K562 (cell line): ENCODE data around the gene TTLL9. TPM values are rescaled to one million over a fixed set of nuclear protein-coding genes. Genes with fewer than 3 reads are reported as not detected.

Experiments used
- ATAC-seq: fragments of 200-7000 bp; cut with Tn5 transposase; 3 replicates; pipeline ENCODE4 v1.9.1; 2020; ENCODE audit warnings: moderate library complexity
- BruUV-seq: library from RNA; stranded (reverse); fragments of 400-500 nt; replicated peaks from 2 replicates; lab custom pipeline; 2021; lab: Mats Ljungman, UMichigan
- CTCF ChIA-PET: fragments of 300-600 bp; formaldehyde crosslinking; extraction: SDS; loops from one replicate; lab custom pipeline; 2021; ENCODE audit warnings: low intra/inter-chr PET ratio; lab: Yijun Ruan, JAX
- POLR2A ChIA-PET: fragments of 300-600, 350-650 bp; sonication (Branson Sonifier 250); formaldehyde crosslinking; extraction: SDS; loops from one replicate; lab custom pipeline; 2021; ENCODE audit warnings: antibody characterized with exemption, inconsistent platforms; lab: Yijun Ruan, JAX
- DNase-seq, 4 experiments: peaks; one replicate each; pipeline versions ENCODE4 v3.0.0 to v3.0.0-alpha.2; 2011 to 2018; ENCODE audit warnings: low spot score in 3 of 4, mixed read lengths in 3 of 4; ENCODE audit errors: extremely low read depth in 1 of 4
- FAIRE-seq: peaks from 2 replicates; lab custom pipeline; 2011; peaks lifted over from hg19 to GRCh38; lab: Jason Lieb, UNC
- H2AFZ ChIP-seq: 2 replicates; pipeline ENCODE4 v1.6.0; 2011; ENCODE audit warnings: low read depth, low read length, control low read depth, inconsistent platforms
- H3K27ac ChIP-seq: fragments of 200-600 bp; 3 replicates; pipeline ENCODE4 v1.8.0; 2011; ENCODE audit warnings: low read depth, mild to moderate bottlenecking, control low read depth, inconsistent platforms, low read length, moderate library complexity, mixed read lengths; ENCODE audit errors: extremely low read depth
- H3K27me3 ChIP-seq, 2 experiments: fragments of 300-600 bp in 1 of 2; 2 replicates in 1 of 2; 3 replicates in 1 of 2; pipeline versions ENCODE4 v1.6.0 to v1.8.0; 2011; ENCODE audit warnings: inconsistent platforms in 2 of 2, low read length in 2 of 2, mild to moderate bottlenecking in 1 of 2, mixed read lengths in 1 of 2, moderate library complexity in 1 of 2; ENCODE audit not compliant: control insufficient read depth in 2 of 2, insufficient read depth in 2 of 2
- H3K36me3 ChIP-seq: fragments of 300-600 bp; 3 replicates; pipeline ENCODE4 v1.8.0; 2011; ENCODE audit warnings: mild to moderate bottlenecking, low read length, inconsistent platforms; ENCODE audit not compliant: control insufficient read depth, insufficient read depth
- H3K4me1 ChIP-seq, 2 experiments: fragments of 200-600 bp in 1 of 2; replicated peaks in 1 of 2; 2 replicates in 1 of 2; 3 replicates in 1 of 2; pipeline versions ENCODE4 v1.5.1 to v1.8.0; 2011; ENCODE audit warnings: inconsistent platforms in 2 of 2, low read length in 2 of 2, mild to moderate bottlenecking in 1 of 2, mixed read lengths in 1 of 2, moderate library complexity in 1 of 2; ENCODE audit not compliant: control insufficient read depth in 2 of 2, insufficient read depth in 2 of 2
- H3K4me2 ChIP-seq: 2 replicates; pipeline ENCODE4 v1.6.1; 2011; ENCODE audit warnings: low read length, control low read depth, inconsistent platforms, mixed read lengths; ENCODE audit not compliant: insufficient read depth
- H3K4me3 ChIP-seq: fragments of 200-600 bp; sonication (generic), shearing (Covaris generic); 2 replicates; pipeline ENCODE4 v1.5.1; 2016; ENCODE audit warnings: control low read depth, inconsistent platforms
- H3K79me2 ChIP-seq: fragments of 200-600 bp; 3 replicates; pipeline ENCODE4 v1.8.0; 2011; ENCODE audit warnings: low read length, inconsistent platforms; ENCODE audit not compliant: control insufficient read depth, insufficient read depth
- H3K9ac ChIP-seq, 2 experiments: 2 replicates each; pipeline versions ENCODE4 v1.6.0 to v1.6.1; 2011; ENCODE audit warnings: low read depth in 2 of 2, low read length in 2 of 2, control low read depth in 1 of 2, inconsistent platforms in 1 of 2, mild to moderate bottlenecking in 1 of 2, mixed read lengths in 1 of 2; ENCODE audit not compliant: insufficient read depth in 1 of 2
- H3K9me1 ChIP-seq: one replicate; pipeline ENCODE4 v1.6.0; 2011; ENCODE audit warnings: inconsistent platforms, mild to moderate bottlenecking, low read length, moderate library complexity; ENCODE audit not compliant: control insufficient read depth, insufficient read depth
- H3K9me3 ChIP-seq: replicated peaks from 2 replicates; pipeline ENCODE4 v1.5.1; 2011; ENCODE audit warnings: low read depth, low read length, inconsistent platforms; ENCODE audit not compliant: control insufficient read depth, insufficient read depth
- H4K20me1 ChIP-seq: replicated peaks from 2 replicates; pipeline ENCODE4 v1.6.1; 2011; ENCODE audit warnings: low read length, inconsistent platforms, mixed read lengths; ENCODE audit not compliant: control insufficient read depth, insufficient read depth
- SIN3A ChIP-seq, 2 experiments: fragments of 150-350 bp in 1 of 2; IDR thresholded peaks; 2 replicates each; pipeline ENCODE4 v1.6.1; 2011 to 2016; ENCODE audit warnings: borderline replicate concordance in 2 of 2, low read depth in 2 of 2, low read length in 2 of 2, mild to moderate bottlenecking in 2 of 2, moderate library complexity in 2 of 2; ENCODE audit not compliant: control insufficient read depth in 1 of 2
- WGBS: fragments of 100-300 bp; shearing (Covaris generic); methylation state at CpG from one replicate; pipeline ENCODE4 v1.1.6; 2016; ENCODE audit warnings: low coverage, mixed read lengths; ENCODE audit not compliant: insufficient coverage; ENCODE audit errors: missing lambda C conversion rate; 5-methylcytosine and 5-hydroxymethylcytosine counted together
- in situ Hi-C: fragments of 300-500 bp; cut with MboI; formaldehyde crosslinking; loops from 4 replicates; pipeline ENCODE4 v1.15.0; 2018; ENCODE audit warnings: inconsistent platforms, mixed read lengths
- intact Hi-C: fragments of 100-400 bp; cut with micrococcal nuclease; formaldehyde crosslinking; loops from 2 replicates; pipeline ENCODE4 v1.14.2; 2022
- polyA plus RNA-seq, 8 experiments: library from polyadenylated mRNA; depleted of rRNA in 4 of 8; stranded (reverse) in 5 of 8; unstranded in 3 of 8; fragments of >200 nt; fragmentation: Nextera tagmentation in 2 of 8; fragmentation: Illumina TruSeq in 1 of 8; extraction: Ambion mirVana in 2 of 8; extraction: Trizol in 1 of 8; gene quantifications; 2 replicates each; pipeline versions ENCODE4 v1.2.1 to v1.2.3, GENCODE V29; 2011 to 2014; ENCODE audit warnings: inconsistent platforms in 1 of 8, missing spikeins in 1 of 8
- total RNA-seq, 7 experiments: library from RNA; depleted of rRNA in 6 of 7; stranded (reverse); fragments of >200 nt in 6 of 7; fragmentation: Illumina TruSeq in 2 of 7; extraction: Trizol in 2 of 7; gene quantifications; 2 replicates each; pipeline versions ENCODE4 v1.2.1 to v1.2.3, GENCODE V29; 2011 to 2021; ENCODE audit warnings: low replicate concordance in 1 of 7

TTLL9 gene
- total and polyA plus RNA-seq, 9 of the 15 experiments (the other 6 are each of a cell fraction or from before 2014, with no cell fraction given) = 0.06 to 0.07 TPM; not detected in 7

DNA sequence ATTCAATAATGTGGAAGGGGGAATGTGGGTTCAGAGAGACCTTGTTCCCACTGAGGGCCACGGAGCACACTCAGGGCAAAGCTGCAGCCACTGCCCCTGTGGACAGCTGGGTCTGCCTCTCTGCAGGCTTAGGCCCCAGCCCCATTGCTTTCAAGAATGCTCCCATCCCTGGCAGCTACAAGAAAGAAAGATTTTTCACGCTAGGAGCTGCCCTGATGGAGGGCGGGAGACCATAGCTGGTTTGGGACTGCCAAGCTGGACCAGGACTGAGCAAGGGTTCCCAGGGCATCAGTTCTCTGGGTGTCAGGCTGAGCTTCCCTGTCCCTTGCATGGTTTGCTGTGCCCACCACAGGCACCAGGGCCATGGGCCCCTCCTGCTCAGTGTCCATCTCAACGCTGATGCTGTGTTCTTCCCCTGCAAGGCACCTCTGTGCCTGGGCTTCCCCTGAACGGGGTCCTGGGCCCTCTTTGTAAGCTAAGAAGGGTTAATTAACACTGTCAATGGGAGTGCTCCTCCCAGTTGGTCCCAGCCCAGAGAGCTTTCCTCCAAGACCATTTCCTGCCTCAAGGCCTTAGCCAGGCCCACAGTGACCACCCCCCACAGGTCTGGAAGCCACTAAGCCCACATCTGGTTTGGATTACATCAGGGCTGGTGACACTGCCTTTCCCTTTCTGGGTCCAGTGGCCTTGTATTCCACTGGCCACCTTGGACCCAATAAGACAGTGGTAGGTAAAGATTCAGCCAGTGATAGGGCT lies 33.4 kb upstream of the TTLL9 start:
- Histone ChIP-seq H3K4me1 (peaks cover 35 to 51% of the 10 kb centered on the region in 2 experiments), H3K4me3 (no peak overlapping the region), H3K27ac (no peak overlapping the region), H3K27me3 (no peaks in the 10 kb centered on the region; a peak in 1 of 5 replicates), H3K4me2 (no peak overlapping the region), H3K9me3 (no peaks in the 10 kb centered on the region), H3K9ac (peak overlapping the region in 1 of 2 experiments; percentile 29; a peak in 1 of 4 replicates), H4K20me1 (0 out of 2 replicates have a peak, but pooled peaks cover 6% of the 10 kb centered on the region), H3K36me3 (no peaks in the 10 kb centered on the region), H3K79me2 (no peaks in the 10 kb centered on the region), H3K9me1 (no peaks in the 10 kb centered on the region), H2AFZ (no peak overlapping the region)
- intact Hi-C loops (loop anchor here (5.0 kb wide), 1 partner anchor 275 kb away; no protein-coding TSS in a partner anchor), in situ Hi-C loops (loop anchor here (25.0 kb wide), 1 partner anchor 825 kb away; the partner anchor contains the start of gene C20orf203)
- POLR2A ChIA-PET = interaction anchor here (0.6 to 1.3 kb wide), 6 partner anchors 8 to 192 kb away, joined by 3 to 5 read pairs (median 3); no protein-coding TSS in a partner anchor
- BruUV-seq = no TSS peak
- no peak for FAIRE-seq
- CTCF ChIA-PET = interaction anchor here (1.3 kb wide), 1 partner anchor 9 kb away, joined by 3 read pairs; no protein-coding TSS in a partner anchor
- WGBS = 78% methylated on average over 5 of the region's 5 CpGs
- no peak for TF ChIP-seq SIN3A (IDR thresholded peaks at IDR 0.05; ENCODE audit: borderline replicate concordance in 2 of 2, control insufficient read depth in 1 of 2, low read depth in 2 of 2, low read length in 2 of 2)
- no peak for ATAC-seq
- DNase-seq = no peak
